Neural progenitor cell (in vitro differentiated cells): ENCODE results near the gene FGF10.

Experiments
- CTCF ChIP-seq: fragments of 200-600 bp; sonication (generic); IDR thresholded peaks from 2 replicates; pipeline ENCODE4 v1.5.1; 2017; ENCODE audit warnings: antibody characterized with exemption, mild to moderate bottlenecking
- EZH2 ChIP-seq: fragments of 200-600 bp; sonication (generic); IDR thresholded peaks from 2 replicates; pipeline ENCODE4 v1.6.1; 2017; ENCODE audit warnings: antibody characterized with exemption, mild to moderate bottlenecking, moderate library complexity
- EZH2phosphoT487 ChIP-seq: fragments of 200-600 bp; sonication (generic); IDR thresholded peaks from 2 replicates; pipeline ENCODE4 v1.6.1; 2017; ENCODE audit warnings: antibody characterized with exemption

GRCh38 chr5:44332285-44332971, 56.8 kb downstream of the FGF10 start:
- TF ChIP-seq EZH2 = no peak
- TF ChIP-seq CTCF = peak; percentile 85
- TF ChIP-seq EZH2phosphoT487 = no peak
